WERI-Rb-1 (cell line): ENCODE measurements around the gene EN2.

Experiments
- DNase-seq: peaks from one replicate; pipeline ENCODE4 v3.0.0-alpha.2; 2020
- H3K27ac ChIP-seq: fragments of 250-450 bp; sonication (Bioruptor Pico); 2 replicates; pipeline ENCODE4 v1.5.1; 2020; ENCODE audit warnings: mild to moderate bottlenecking, moderate library complexity
- H3K27me3 ChIP-seq: fragments of 250-450 bp; sonication (Bioruptor Pico); 2 replicates; pipeline ENCODE4 v1.5.1; 2021; ENCODE audit warnings: mild to moderate bottlenecking, low read depth, moderate library complexity; ENCODE audit not compliant: insufficient read depth, severe bottlenecking
- H3K36me3 ChIP-seq: fragments of 250-450 bp; sonication (Bioruptor Pico); 2 replicates; pipeline ENCODE4 v1.5.1; 2020; ENCODE audit warnings: mild to moderate bottlenecking, moderate library complexity
- H3K4me3 ChIP-seq: 2 replicates; pipeline ENCODE4 v1.5.1; 2011; ENCODE audit warnings: low read depth, mild to moderate bottlenecking, control low read depth, low read length
- H3K9me3 ChIP-seq: fragments of 250-450 bp; sonication (Bioruptor Pico); 2 replicates; pipeline ENCODE4 v1.5.1; 2021; ENCODE audit warnings: mild to moderate bottlenecking, moderate library complexity; ENCODE audit not compliant: severe bottlenecking
- CTCF ChIP-seq: IDR thresholded peaks from 2 replicates; pipeline ENCODE4 v1.5.1; 2011; ENCODE audit warnings: low read depth, mild to moderate bottlenecking, control low read depth, inconsistent platforms, low read length

The EN2 gene

GRCh38 chr7:155459700-155460461 is 2.0 kb downstream of the EN2 start:
- no peak for TF ChIP-seq CTCF
- H3K36me3 ChIP-seq: no peaks in the 10 kb centered on the region
- no peak overlapping the region for H3K4me3 ChIP-seq
- H3K27ac ChIP-seq: no peak overlapping the region
- no peaks in the 10 kb centered on the region for H3K9me3 ChIP-seq
- H3K27me3 ChIP-seq: peaks cover 80% of the 10 kb centered on the region
- no peak for DNase-seq

- Histone ChIP-seq H3K36me3 (no peaks in the 10 kb centered on the region), H3K9me3 (no peaks in the 10 kb centered on the region), H3K4me3 (no peak overlapping the region), H3K27ac (no peak overlapping the region), H3K27me3 (peaks cover 78% of the 10 kb centered on the region)
- TF ChIP-seq CTCF: no peak
- DNase-seq: no peak
These were observed 3.1 kb downstream of the EN2 start for GRCh38 chr7:155460926-155461613.

GRCh38 chr7:155461631-155462030 is 3.7 kb downstream of the EN2 start:
- Histone ChIP-seq H3K27me3 (peaks cover 78% of the 10 kb centered on the region), H3K4me3 (no peak overlapping the region), H3K27ac (no peak overlapping the region), H3K36me3 (no peaks in the 10 kb centered on the region), H3K9me3 (no peaks in the 10 kb centered on the region)
- TF ChIP-seq CTCF: no peak
- no peak for DNase-seq

- Histone ChIP-seq H3K36me3 (no peaks in the 10 kb centered on the region), H3K27ac (no peak overlapping the region), H3K27me3 (peaks cover 78% of the 10 kb centered on the region), H3K9me3 (no peaks in the 10 kb centered on the region), H3K4me3 (no peak overlapping the region)
- no peak for TF ChIP-seq CTCF
- no peak for DNase-seq
These were observed 4.3 kb downstream of the EN2 start for GRCh38 chr7:155462163-155462735.

GRCh38 chr7:155463114-155463811 is 5.3 kb downstream of the EN2 start:
- Histone ChIP-seq H3K27me3 (peaks cover 83% of the 10 kb centered on the region), H3K4me3 (no peak overlapping the region), H3K9me3 (no peaks in the 10 kb centered on the region), H3K27ac (no peak overlapping the region), H3K36me3 (no peaks in the 10 kb centered on the region)
- TF ChIP-seq CTCF: no peak
- DNase-seq: no peak
